Activated T-helper 1 cell treated with Interleukin-2 at 50 U/mL for 16 hours (primary cell): ENCODE data around the gene SORT1.
"Not testable (repeated sequence)": the region's sequence is repeated elsewhere in the genome, so short reads cannot be mapped to it uniquely, and the experiment has no call there.

ENCODE experiments used
- DNase-seq: peaks from one replicate; pipeline ENCODE4 v3.0.0-alpha.2; 2020; ENCODE audit warnings: low read depth

SORT1 gene

DNA sequence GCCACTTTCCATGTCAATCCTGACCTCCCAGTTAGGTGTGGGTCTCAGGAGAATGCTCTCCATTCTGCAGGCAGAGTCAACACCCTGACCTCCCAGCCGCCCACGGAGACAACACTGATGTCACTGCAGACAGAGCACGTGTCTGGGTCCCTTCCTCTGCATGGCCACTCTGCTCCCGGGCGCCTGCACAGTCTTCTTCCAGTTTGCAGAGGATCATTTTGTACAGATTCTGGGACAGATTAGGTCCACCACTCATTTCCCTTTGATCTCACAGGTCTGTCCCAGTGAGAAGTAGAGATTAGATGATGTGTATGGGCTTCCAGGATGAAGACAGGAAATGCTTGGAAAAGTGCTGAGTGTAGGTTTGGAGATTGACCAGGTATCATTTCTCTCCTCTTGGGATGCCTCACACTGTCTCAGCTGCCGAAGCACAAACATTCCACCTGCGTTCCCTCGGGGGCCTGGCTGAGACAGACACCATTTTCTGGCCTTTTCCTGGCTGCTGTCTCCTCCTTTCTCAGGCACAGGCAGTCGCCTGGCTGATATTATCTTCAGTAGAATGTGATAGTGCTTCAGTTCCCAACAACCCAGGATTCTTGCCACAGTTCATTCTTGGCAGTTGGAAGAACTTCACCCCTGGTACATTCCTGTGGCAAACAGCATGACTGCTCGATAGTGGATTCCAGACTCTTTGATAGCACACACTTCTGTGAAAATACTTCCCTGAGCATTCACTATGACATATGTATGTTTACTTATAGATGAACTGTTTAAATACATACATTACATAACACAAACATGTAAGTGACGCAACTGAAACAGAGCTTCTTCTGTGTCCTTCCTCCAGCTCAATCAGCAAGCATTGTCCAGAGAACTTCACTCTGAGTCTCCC is 98.8 kb downstream of the SORT1 start:
- DNase-seq, result no peak

- DNase-seq, result no peak
Measured at GRCh38 chr1:109296782-109297181, 100.9 kb downstream of the SORT1 start.

DNA sequence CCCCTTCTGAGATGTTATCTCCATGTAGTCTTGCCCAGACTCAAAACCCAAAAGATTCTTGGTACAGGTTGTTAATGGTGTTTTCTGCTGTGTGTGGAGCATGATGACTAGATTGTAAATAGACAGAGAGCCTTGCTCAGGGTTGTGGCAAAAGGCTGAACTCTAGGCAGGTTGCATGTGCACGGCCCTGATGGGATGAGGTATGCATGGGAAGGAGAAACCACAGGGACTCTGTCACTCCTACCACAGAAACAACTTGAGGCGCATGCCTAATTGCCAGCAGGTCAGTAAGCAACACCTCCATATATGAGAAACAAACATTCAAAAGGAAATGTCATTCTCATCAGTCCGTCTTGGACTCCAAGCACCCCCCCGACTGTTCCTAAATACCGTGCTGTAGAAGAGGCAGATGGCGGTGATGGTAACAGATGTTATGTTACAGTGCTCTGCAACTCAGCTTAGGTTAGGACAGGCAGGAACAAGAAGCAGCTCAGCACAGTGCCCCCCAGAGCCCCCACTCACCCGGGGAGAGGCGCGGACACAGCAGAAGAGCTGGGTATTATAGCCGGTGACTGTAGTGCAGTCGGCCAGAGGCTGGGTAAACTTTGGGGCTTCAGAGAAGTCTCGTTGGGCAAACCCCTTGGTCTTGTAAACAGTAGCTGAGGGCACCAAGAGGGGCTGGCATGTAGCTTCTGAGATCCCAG is 101.9 kb downstream of the SORT1 start:
- no peak for DNase-seq

- no peak for DNase-seq
Measured at GRCh38 chr1:109294481-109294880, 103.2 kb downstream of the SORT1 start.

- DNase-seq, result no peak
Measured at GRCh38 chr1:109293026-109293425, 104.7 kb downstream of the SORT1 start.

GRCh38 chr1:109292364-109292763 is 105.4 kb downstream of the SORT1 start:
- DNase-seq, result no peak

DNA sequence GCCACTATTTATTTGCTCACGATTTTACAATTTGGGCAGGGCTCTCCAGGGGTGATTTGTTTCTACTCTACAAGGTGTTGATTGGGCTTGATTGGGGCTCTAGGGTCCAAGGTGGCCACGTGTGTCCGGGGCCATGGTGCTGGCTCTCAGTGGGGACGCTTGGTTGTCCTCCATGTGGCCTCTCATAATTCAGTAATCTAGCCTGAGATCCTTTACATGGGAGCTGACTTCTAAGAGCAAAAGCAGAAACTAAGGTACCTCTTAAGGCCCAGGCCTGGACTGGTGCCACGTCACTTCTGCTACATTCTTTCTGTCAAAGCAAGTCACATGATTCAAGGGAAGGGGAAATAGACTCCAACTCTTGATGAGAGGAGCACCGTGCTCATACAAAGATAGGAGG is 106.7 kb downstream of the SORT1 start:
- no peak for DNase-seq

- DNase-seq, result no peak
Measured at GRCh38 chr1:109290137-109290536, 107.6 kb downstream of the SORT1 start.

GRCh38 chr1:109286762-109287161 is 111.0 kb downstream of the SORT1 start:
- DNase-seq, result not testable (repeated sequence)

DNA sequence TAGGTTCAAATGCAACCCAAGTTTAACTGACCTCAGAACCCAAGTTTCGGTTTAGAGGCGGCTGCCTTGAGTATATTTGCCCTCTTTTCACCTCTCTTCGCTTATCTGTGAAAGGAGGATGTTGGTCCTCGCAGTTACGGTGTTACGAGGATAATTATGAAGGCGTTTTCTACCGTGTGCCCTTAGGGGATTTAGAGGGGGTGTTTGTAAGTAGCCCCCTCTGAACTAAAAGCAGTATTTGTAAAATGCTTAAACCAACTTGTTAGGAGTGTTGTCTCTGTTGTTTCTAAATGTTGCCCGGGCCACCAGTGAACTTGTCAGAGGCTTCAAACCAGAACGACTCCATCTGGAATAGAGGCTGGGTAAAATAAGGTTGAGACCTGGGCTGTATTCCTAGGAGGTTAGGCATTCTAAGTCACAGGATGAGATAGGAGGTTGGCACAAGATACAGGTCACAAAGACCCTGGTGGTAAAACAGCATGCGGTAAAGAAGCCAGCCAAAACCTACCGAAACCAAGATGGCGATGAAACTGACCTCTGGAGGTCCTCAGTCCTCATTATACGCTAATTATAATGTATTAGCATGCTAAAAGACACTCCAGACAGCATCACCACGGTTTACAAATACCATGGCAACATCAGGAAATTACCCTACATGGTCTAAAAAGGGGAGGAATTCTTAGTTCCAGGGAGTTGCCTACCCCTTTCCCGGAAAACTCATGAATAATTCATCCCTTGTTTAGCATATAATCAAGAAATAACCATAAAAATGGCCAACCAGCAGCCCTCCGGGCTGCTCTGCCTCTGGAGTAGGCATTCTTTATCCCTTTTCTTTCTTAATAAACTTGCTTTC is 113.7 kb downstream of the SORT1 start:
- DNase-seq, result no peak

GRCh38 chr1:109282952-109283747 is 114.6 kb downstream of the SORT1 start, which contains the start of gene PSRC1:
Gene PSRC1 (minus strand): TSS chr1:109283145.
- peak; percentile 81 for DNase-seq

DNA sequence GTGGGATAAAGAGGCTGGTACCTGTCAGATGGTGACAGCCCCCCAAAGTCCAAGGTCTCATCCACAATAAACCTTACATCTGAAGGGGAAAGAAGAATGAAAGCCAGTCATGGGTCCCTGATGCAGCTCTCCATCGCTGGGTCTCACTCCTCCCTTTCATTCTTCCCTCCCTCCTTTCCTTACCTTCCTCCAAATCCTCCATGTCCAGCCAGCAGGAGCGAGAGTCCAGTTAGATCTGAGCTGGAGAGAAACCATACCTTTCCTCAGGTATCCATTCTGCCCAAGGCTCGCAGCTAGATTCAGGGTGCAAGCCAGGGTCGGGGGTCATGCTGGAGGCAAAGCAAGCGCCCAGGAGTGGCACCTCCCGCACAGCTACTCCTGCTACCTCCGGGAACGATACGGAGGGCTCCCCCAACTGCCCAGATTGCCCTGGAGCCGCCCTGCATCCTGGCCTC is 115.2 kb downstream of the SORT1 start:
- no peak for DNase-seq

GRCh38 chr1:109281680-109282496 is 115.8 kb downstream of the SORT1 start:
- DNase-seq, result no peak

- no peak for DNase-seq
Measured at GRCh38 chr1:109280862-109281261, 116.9 kb downstream of the SORT1 start.

- no peak for DNase-seq
Measured at GRCh38 chr1:109279615-109280278, 118.0 kb downstream of the SORT1 start.

- peak; percentile 27 for DNase-seq
Measured at GRCh38 chr1:109277434-109278204, 120.1 kb downstream of the SORT1 start.

GRCh38 chr1:109275706-109276345 is 121.9 kb downstream of the SORT1 start:
- no peak for DNase-seq
